Cardiac muscle cell (in vitro differentiated cells and primary cell): ENCODE results near the gene CALCB. TPM values are rescaled to one million over a fixed set of nuclear protein-coding genes. Genes with fewer than 3 reads are reported as not detected.
A peak's percentile ranks its signal among the peaks of the same experiment; 100 is the strongest.
"Not testable (repeated sequence)": the region's sequence is repeated elsewhere in the genome, so short reads cannot be mapped to it uniquely, and the experiment has no call there.

Experiments
- DNase-seq, 2 donors: peaks; one replicate each; pipeline versions ENCODE4 v3.0.0 to v3.0.0-alpha.2; 2010 to 2017; ENCODE audit warnings: low read depth in 1 of 2, low spot score in 1 of 2
- H3K27ac ChIP-seq: fragments of 200-600 bp; sonication (generic); 2 replicates; pipeline ENCODE4 v1.5.1; 2016
- H3K27me3 ChIP-seq: fragments of 200-600 bp; sonication (generic); 2 replicates; pipeline ENCODE4 v1.6.0; 2016; ENCODE audit warnings: control low read depth
- H3K36me3 ChIP-seq: fragments of 200-600 bp; sonication (generic); 2 replicates; pipeline ENCODE4 v1.5.1; 2016; ENCODE audit warnings: control low read depth
- H3K4me1 ChIP-seq: fragments of 200-600 bp; sonication (generic); 2 replicates; pipeline ENCODE4 v1.8.1; 2017; ENCODE audit warnings: low read depth, mild to moderate bottlenecking, mixed run types
- H3K4me3 ChIP-seq: fragments of 200-600 bp; sonication (generic); 2 replicates; pipeline ENCODE4 v1.5.1; 2016; ENCODE audit warnings: mild to moderate bottlenecking
- H3K9me3 ChIP-seq: fragments of 200-600 bp; sonication (generic); 2 replicates; pipeline ENCODE4 v1.5.1; 2017; ENCODE audit warnings: low read depth, mild to moderate bottlenecking, control low read depth
- CTCF ChIP-seq: IDR thresholded peaks from 2 replicates; pipeline ENCODE4 v1.5.1; 2012; ENCODE audit warnings: low read depth, mild to moderate bottlenecking, low read length
- polyA plus RNA-seq: library from polyadenylated mRNA; unstranded; fragments of >200 nt; fragmentation: Nextera tagmentation; extraction: Ambion mirVana; gene quantifications from 2 replicates; pipeline ENCODE4 v1.2.1, GENCODE V29; 2016
- total RNA-seq: library from RNA; depleted of rRNA; stranded (reverse); fragments of >200 nt; gene quantifications from 2 replicates; pipeline ENCODE4 v1.2.3, GENCODE V29; 2016

The CALCB gene
- total and polyA plus RNA-seq, 2 experiments from 2014 or later: 0.81 TPM; not detected in 1

GRCh38 chr11:15035283-15035682, 38.1 kb upstream of the CALCB start:
- TF ChIP-seq CTCF: no peak
- H3K27me3 ChIP-seq: no peaks in the 10 kb centered on the region
- no peak overlapping the region for H3K4me3 ChIP-seq
- no peaks in the 10 kb centered on the region for H3K4me1 ChIP-seq
- H3K9me3 ChIP-seq: no peaks in the 10 kb centered on the region
- no peak for DNase-seq
- H3K36me3 ChIP-seq: no peaks in the 10 kb centered on the region
- H3K27ac ChIP-seq: no peak overlapping the region

GRCh38 chr11:15038963-15039362, 34.4 kb upstream of the CALCB start:
- TF ChIP-seq CTCF: no peak

GRCh38 chr11:15045209-15045608, 28.2 kb upstream of the CALCB start:
- H3K4me3 ChIP-seq: no peak overlapping the region
- H3K36me3 ChIP-seq: no peaks in the 10 kb centered on the region
- TF ChIP-seq CTCF: no peak
- H3K27ac ChIP-seq: no peak overlapping the region
- no peaks in the 10 kb centered on the region for H3K27me3 ChIP-seq
- DNase-seq: no peak
- no peaks in the 10 kb centered on the region for H3K4me1 ChIP-seq
- H3K9me3 ChIP-seq: no peaks in the 10 kb centered on the region

More at GRCh38 chr11:15038963-15039362, 34.4 kb upstream of the CALCB start:
- no peak overlapping the region for H3K4me3 ChIP-seq
- H3K27me3 ChIP-seq: no peaks in the 10 kb centered on the region
- DNase-seq: peak; percentile 2 to 5
- no peaks in the 10 kb centered on the region for H3K4me1 ChIP-seq
- no peak overlapping the region for H3K27ac ChIP-seq
- no peaks in the 10 kb centered on the region for H3K36me3 ChIP-seq
- no peaks in the 10 kb centered on the region for H3K9me3 ChIP-seq

GRCh38 chr11:15045891-15046290, 27.5 kb upstream of the CALCB start:
- no peaks in the 10 kb centered on the region for H3K36me3 ChIP-seq
- no peak for DNase-seq
- no peak for TF ChIP-seq CTCF

GRCh38 chr11:15046673-15047072, 26.7 kb upstream of the CALCB start:
- DNase-seq, H3K27me3 ChIP-seq, H3K36me3 ChIP-seq, H3K4me3 ChIP-seq, H3K27ac ChIP-seq, H3K9me3 ChIP-seq, H3K4me1 ChIP-seq: not testable (repeated sequence)

More at GRCh38 chr11:15045891-15046290, 27.5 kb upstream of the CALCB start:
- no peaks in the 10 kb centered on the region for H3K27me3 ChIP-seq
- no peaks in the 10 kb centered on the region for H3K9me3 ChIP-seq
- H3K27ac ChIP-seq: no peak overlapping the region
- H3K4me3 ChIP-seq: no peak overlapping the region
- H3K4me1 ChIP-seq: no peaks in the 10 kb centered on the region

- no peaks in the 10 kb centered on the region for H3K36me3 ChIP-seq
- no peak overlapping the region for H3K4me3 ChIP-seq
- H3K9me3 ChIP-seq: no peaks in the 10 kb centered on the region
- H3K4me1 ChIP-seq: no peaks in the 10 kb centered on the region
- no peak for TF ChIP-seq CTCF
- H3K27me3 ChIP-seq: no peaks in the 10 kb centered on the region
- no peak overlapping the region for H3K27ac ChIP-seq
- no peak for DNase-seq
Observed at GRCh38 chr11:15048616-15049015, 24.8 kb upstream of the CALCB start.
